ENCODE results near the gene PDIA5.

Gene PDIA5

DNA sequence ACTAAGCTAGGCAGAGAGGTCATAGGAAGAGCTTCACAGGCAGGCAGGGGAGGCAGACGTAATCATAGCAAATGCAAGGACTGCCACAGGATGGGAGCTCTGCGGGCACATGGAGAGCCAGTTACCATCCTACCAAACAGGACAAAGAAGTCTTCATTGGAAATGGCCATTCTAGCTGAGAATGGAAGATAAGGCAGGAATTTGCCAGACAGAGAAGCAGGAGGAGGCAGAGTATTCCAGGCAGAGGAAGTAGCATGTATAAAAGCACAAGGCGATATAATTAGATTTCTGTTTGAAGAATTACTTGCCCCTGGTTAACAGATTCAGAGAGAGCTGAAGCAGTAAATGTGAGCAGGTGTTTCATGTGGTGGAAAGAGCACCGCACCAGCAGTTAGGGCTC is 35.8 kb upstream of the PDIA5 start:
- no peak for DNase-seq
- no peak overlapping the region for H3K27ac Mint-ChIP-seq
- H3K27me3 Mint-ChIP-seq = peaks cover 17% of the 10 kb centered on the region
- H3K36me3 Mint-ChIP-seq = no peaks in the 10 kb centered on the region
- CTCF ChIA-PET = interaction anchor here (0.7 to 5.5 kb wide), 5 partner anchors 11 to 276 kb away, joined by 3 to 51 read pairs (median 3); no protein-coding TSS in a partner anchor
- no peak overlapping the region for H3K4me3 Mint-ChIP-seq
- no peaks in the 10 kb centered on the region for H3K9me3 Mint-ChIP-seq
- peaks cover 14% of the 10 kb centered on the region for H3K4me1 Mint-ChIP-seq

DNA sequence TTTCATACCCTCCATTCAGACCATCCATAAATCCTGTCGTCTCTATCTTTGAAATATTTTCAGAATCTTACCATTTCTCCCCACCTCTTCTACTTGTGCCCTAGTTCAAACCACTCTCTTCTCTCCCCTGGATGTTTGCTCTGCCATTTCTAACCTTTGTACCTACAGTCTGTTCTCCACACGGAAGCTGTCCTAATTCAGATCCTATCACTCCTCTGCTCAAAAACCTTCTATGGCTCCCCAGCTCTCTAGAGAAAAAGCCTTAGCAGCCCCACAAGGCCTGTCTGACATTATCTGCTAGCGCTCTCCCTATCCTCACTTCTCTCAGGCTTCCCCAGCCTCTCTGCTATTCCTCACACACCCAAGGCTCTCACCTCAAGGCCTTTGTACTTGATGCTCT is 34.8 kb upstream of the PDIA5 start:
- Mint-ChIP-seq H3K4me1 (peaks cover 8% of the 10 kb centered on the region), H3K27ac (no peak overlapping the region), H3K9me3 (no peaks in the 10 kb centered on the region), H3K27me3 (peaks cover 19% of the 10 kb centered on the region), H3K4me3 (no peak overlapping the region), H3K36me3 (no peaks in the 10 kb centered on the region)
- DNase-seq = no peak
- CTCF ChIA-PET = interaction anchor here (1.0 to 5.5 kb wide), 3 partner anchors 10 to 87 kb away, joined by 3 to 51 read pairs (median 3); no protein-coding TSS in a partner anchor

DNA sequence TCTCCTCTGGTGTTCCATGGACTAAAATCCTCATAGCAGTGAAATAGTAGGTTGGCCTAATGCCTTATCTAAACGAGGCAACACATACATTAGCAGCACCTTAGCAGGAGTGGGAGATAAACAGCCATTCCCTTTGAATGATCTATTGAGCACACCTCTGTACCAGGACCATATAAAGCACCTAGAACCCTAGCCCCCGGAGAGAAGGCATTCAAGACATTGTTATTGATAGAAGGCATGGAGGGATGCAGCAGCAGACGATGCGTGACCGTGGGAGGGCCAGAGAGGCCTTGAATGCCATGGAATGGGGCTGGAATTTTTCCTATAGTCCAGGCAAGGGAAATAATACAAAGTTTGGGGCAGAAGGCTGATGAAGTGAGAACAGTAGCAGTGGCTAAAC is 32.7 kb upstream of the PDIA5 start:
- DNase-seq = no peak
- CTCF ChIA-PET = no interaction called here
- Mint-ChIP-seq H3K27ac (no peak overlapping the region), H3K4me1 (no peaks in the 10 kb centered on the region), H3K36me3 (no peaks in the 10 kb centered on the region), H3K4me3 (no peak overlapping the region), H3K27me3 (peaks cover 39% of the 10 kb centered on the region), H3K9me3 (no peaks in the 10 kb centered on the region)

DNA sequence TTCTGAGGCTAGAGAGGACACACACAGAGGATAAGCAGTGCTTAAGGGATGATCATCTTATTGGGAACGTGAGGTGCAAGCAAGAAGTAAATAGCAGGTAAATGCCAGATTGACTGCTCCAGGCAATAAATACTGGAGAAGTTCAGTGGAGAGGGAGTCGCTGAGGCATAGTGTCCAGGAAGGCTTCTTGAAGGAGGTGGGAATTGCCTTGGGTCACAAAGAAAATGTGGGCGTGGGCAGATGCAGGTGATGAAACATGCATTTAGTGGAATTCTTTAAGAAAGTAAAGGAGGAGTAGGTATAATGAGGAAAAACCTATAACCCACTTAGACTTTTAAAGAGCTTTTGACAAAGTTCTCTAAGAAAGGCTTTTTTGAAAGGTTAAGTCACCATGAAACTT is 31.8 kb upstream of the PDIA5 start:
- Mint-ChIP-seq H3K36me3 (no peaks in the 10 kb centered on the region), H3K27me3 (peaks cover 47% of the 10 kb centered on the region), H3K4me1 (no peaks in the 10 kb centered on the region), H3K4me3 (no peak overlapping the region), H3K9me3 (no peaks in the 10 kb centered on the region), H3K27ac (no peak overlapping the region)
- CTCF ChIA-PET = no interaction called here
- no peak for DNase-seq

DNA sequence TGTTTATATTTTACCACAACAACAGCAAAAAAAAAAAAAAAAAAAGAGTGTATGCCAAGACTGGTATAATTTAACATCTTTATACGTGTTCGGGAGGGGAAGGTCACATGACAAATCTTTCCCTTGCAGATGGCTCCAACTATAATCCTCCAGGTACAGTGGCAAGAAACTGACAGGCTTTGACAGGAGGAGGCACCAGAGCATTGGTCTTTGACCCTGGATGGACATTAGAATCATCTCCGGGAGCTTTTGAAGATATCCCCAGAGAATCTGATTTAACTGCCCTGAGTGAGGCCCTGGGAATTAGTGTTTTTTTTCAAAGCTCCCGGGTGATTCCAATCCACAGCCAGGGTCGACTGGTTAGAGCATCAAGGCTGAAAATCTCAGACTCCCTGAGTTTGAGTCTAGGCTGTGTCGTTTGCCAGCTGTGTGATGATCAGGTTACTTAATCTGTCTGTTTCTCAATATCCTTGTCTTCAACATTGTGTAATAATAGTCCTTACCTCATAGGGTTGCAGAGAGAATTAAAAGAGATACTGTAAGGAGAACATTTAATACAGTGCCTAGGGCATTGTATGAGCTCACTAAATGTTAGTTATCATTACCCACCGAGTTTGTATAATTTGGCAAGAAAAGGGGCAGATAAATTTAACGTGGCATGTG is 30.3 kb upstream of the PDIA5 start:
- no peaks in the 10 kb centered on the region for H3K9me3 Mint-ChIP-seq
- H3K27me3 Mint-ChIP-seq = peaks cover 54% of the 10 kb centered on the region
- CTCF ChIA-PET = no interaction called here

DNA sequence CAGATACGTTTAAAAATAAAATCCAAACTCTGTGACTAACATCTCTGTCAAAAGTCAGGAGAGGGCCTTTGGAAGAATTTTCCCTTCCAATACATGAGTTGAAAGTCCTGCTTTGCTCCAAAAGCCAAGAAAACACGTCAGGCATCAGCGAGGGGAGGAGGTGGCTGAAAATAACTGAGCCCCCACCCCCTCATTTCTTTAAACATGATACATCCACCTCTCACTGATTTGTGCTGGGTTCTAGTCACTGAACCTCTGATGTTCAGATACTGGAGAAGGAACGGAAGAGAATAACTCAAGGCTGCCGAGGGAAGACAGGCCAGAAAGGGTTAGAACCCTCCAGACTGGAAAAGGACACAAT is 29.8 kb upstream of the PDIA5 start:
- H3K27me3 Mint-ChIP-seq = peaks cover 58% of the 10 kb centered on the region
- H3K4me3 Mint-ChIP-seq = no peak overlapping the region
- H3K36me3 Mint-ChIP-seq = no peaks in the 10 kb centered on the region
- no peaks in the 10 kb centered on the region for H3K9me3 Mint-ChIP-seq
- CTCF ChIA-PET = no interaction called here
- no peak overlapping the region for H3K27ac Mint-ChIP-seq
- H3K4me1 Mint-ChIP-seq = no peaks in the 10 kb centered on the region
- no peak for DNase-seq

More for the DNA sequence above, 30.3 kb upstream of the PDIA5 start:
- DNase-seq = no peak
- no peaks in the 10 kb centered on the region for H3K36me3 Mint-ChIP-seq
- no peak overlapping the region for H3K4me3 Mint-ChIP-seq
- H3K27ac Mint-ChIP-seq = no peak overlapping the region
- no peaks in the 10 kb centered on the region for H3K4me1 Mint-ChIP-seq

DNA sequence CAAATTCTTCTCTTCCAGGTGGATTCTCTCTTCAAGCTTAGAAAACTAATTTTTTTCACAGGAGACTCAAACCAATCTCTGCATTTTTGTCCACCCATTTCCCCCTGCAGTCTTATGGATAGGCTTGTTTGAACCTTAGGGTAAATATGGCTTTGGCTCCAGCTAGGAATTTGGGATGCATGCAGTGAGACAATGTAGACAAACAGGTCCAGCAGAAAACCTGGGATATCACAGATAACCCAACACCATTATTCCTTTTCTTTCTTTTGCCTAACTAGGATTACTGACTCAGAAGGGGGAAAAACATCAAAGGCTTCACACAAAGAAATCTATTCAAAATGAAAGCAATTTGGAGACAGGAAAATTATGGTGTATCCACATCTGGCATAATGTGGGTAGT is 28.1 kb upstream of the PDIA5 start:
- no peaks in the 10 kb centered on the region for H3K9me3 Mint-ChIP-seq
- H3K4me1 Mint-ChIP-seq = no peaks in the 10 kb centered on the region
- no peak overlapping the region for H3K4me3 Mint-ChIP-seq
- no peak for DNase-seq
- no peaks in the 10 kb centered on the region for H3K36me3 Mint-ChIP-seq
- CTCF ChIA-PET = no interaction called here
- peaks cover 50% of the 10 kb centered on the region for H3K27me3 Mint-ChIP-seq
- no peak overlapping the region for H3K27ac Mint-ChIP-seq

DNA sequence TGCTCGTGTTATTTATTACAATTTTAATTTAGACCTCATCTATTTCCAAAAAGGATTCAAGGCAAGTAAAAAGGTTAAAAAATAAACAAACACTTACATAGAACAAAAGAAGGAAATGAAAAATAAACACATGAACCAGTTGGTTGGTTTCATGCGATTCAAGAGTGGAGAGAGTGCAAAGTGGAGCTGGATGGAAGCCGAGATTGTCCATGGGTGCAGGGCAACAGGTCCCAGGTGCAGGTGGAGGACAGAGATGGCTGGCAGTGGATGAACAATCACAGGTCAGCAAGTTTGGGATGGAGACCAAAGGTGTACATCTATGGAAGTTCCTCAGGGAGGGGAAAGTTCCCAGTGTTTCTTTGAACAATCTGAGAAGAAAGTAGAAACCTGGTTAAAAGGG is 27.6 kb upstream of the PDIA5 start:
- Mint-ChIP-seq H3K27me3 (peaks cover 50% of the 10 kb centered on the region), H3K36me3 (no peaks in the 10 kb centered on the region), H3K4me3 (no peak overlapping the region), H3K4me1 (no peaks in the 10 kb centered on the region), H3K9me3 (no peaks in the 10 kb centered on the region), H3K27ac (no peak overlapping the region)
- no peak for DNase-seq
- CTCF ChIA-PET = no interaction called here

DNA sequence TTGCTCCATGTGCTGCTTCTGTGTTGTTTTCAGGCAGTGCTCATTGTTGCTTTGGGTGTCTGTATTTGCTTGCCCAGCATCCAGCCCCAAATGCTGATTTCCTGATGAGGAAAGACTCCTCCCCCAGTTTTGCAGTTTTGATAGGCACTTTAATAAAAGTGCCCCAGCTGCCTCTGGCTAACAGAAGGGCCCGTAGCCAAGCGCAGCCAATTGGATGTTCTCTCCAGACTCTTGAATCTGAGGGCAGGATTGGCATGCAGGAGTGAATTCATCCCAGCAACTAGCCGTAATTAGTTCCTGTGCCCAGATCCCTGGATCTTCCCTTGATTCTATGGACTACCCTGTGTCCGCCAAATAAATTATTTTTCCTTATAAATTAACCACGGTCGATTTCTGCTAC is 24.4 kb upstream of the PDIA5 start:
- Mint-ChIP-seq H3K4me3 (no peak overlapping the region), H3K4me1 (no peaks in the 10 kb centered on the region), H3K36me3 (no peaks in the 10 kb centered on the region), H3K27me3 (peaks cover 44% of the 10 kb centered on the region), H3K27ac (no peak overlapping the region), H3K9me3 (no peaks in the 10 kb centered on the region)
- CTCF ChIA-PET = interaction anchor here (1.2 kb wide), 1 partner anchor 11 kb away, joined by 3 read pairs; no protein-coding TSS in a partner anchor
- DNase-seq = no peak

DNA sequence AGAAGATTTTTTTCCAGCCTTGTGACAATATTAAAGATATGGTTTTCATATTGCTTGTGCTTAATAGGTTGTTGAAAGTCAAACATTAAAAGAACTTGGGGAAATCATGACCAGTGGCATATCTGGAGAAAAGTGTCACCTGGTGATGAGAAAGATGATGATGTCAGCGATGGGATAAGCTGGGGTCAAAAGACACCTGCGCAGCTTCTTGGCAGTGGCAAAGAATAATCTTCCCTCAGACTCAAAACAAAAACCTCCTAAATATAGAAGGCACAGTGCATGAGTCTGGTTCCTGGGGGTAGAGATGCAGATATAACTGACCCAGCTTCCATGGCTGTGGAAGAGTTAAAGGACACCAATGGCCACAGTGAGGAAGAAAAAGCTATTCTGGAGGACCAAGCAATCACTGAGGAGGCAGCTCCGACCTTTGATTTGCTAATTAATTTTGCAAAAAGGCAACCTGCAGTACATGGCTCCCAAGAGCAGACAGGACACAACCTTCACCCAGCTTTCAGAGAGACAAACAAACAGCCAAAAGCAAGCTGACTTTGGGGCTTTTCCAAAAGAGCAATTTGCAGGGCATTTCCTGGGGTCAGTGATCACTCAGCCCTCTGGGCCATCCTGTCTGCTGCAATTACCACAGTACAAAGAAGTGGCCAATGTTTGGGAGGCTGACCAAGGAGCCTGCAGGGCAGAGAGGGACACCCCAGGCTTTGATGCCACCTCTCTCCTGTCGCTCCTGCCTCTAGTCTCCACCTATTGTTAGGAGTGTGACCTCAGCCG is 21.7 kb upstream of the PDIA5 start:
- H3K9me3 Mint-ChIP-seq = no peaks in the 10 kb centered on the region
- H3K27me3 Mint-ChIP-seq = peaks cover 30% of the 10 kb centered on the region
- H3K27ac Mint-ChIP-seq = no peak overlapping the region
- H3K36me3 Mint-ChIP-seq = no peaks in the 10 kb centered on the region
- H3K4me1 Mint-ChIP-seq = no peaks in the 10 kb centered on the region
- H3K4me3 Mint-ChIP-seq = no peak overlapping the region
- CTCF ChIA-PET = no interaction called here
- no peak for DNase-seq

DNA sequence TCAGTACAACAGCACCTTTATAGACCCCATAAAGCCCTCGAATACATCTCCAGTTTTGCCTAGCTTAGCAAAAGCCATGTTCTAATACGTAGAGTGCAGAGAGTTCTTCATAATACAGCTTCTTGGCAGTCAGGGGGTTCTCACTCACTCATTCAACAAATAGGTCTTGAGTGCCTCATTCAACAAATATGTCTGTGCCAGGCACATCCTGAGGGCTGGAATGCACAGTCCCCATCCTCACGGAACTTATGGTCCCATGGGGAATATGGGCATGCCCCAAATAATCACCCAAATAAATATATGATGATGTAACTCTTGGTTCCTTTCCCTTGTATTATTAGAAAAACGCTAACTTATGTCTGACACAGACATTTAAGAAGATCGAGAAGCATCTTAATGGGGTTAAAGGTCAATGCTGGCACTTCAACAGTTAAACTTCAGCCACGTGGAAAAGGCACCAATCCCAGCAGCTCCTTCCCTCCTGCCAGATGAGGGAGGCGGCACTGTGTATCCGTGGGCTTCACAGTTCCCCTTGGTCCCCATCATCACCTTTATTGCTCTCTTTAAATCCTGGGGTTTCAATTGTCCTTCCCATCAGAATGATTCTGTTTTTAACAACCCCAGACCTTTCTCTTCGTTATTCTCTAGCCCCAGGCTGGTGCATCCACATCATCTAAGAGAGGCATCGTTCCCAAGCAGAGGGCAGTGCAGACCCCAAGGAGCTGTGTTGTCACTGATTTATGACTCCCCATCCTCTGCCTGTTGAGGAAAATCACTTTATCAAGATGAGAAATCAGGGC is 20.4 kb upstream of the PDIA5 start:
- Mint-ChIP-seq H3K27me3 (peaks cover 31% of the 10 kb centered on the region), H3K4me1 (no peaks in the 10 kb centered on the region), H3K36me3 (no peaks in the 10 kb centered on the region), H3K9me3 (no peaks in the 10 kb centered on the region), H3K4me3 (no peak overlapping the region), H3K27ac (no peak overlapping the region)
- no peak for DNase-seq
- CTCF ChIA-PET = no interaction called here

DNA sequence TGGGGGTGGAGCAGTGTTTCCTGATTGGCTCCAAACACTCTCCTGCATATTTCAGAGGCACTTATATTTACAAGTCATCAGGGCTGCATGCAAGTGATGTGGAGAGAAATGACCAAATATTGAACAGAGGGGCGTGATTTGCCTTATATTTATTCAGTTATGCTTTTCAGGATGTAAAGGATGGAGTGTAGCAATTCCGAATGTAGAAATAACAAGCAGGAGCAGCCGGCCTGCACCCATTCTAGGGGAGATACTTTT is 19.8 kb upstream of the PDIA5 start:
- Mint-ChIP-seq H3K36me3 (no peaks in the 10 kb centered on the region), H3K27ac (no peak overlapping the region), H3K4me1 (no peaks in the 10 kb centered on the region), H3K9me3 (no peaks in the 10 kb centered on the region), H3K27me3 (peaks cover 26% of the 10 kb centered on the region), H3K4me3 (no peak overlapping the region)
- CTCF ChIA-PET = no interaction called here
- DNase-seq = no peak

DNA sequence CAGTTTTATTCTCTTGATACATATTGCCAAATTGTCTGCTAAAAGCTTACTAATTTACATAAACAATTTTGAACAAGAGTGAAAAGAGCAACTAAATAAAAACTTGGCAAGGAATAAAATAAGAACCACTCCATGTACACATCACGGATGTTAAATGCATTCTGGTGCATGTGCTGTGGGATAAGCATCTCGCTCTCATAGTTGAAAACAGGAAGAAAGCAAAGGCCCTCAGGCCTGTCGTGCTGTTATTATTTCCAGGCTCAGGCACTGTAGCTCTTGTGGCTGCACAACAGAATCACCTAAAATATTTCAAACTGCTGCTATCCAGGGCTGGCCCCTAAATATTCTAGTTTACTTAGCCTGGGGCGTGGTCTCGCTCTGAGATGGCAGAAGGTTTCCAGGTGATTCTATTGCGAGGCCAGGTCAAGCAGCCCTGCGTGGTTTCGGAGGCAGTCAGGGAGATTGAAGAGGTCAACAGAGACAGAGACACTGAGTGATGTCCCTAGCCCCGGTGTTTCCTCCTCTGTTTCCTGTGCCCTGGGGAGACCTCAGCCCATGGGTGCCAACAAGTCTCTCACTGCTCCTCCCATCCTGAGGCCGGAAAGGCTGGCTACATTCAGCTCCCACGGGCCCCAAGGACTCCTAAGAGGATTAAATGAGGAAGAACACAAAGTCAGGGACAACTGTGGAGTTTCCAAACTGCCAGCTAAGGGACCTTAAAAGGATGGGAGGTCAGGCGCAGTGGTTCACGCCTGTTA is 18.2 kb upstream of the PDIA5 start:
- Mint-ChIP-seq H3K4me1 (no peaks in the 10 kb centered on the region), H3K36me3 (no peaks in the 10 kb centered on the region), H3K4me3 (no peak overlapping the region), H3K9me3 (no peaks in the 10 kb centered on the region), H3K27me3 (peaks cover 36% of the 10 kb centered on the region), H3K27ac (no peak overlapping the region)
- CTCF ChIA-PET = interaction anchor here (1.0 kb wide), 1 partner anchor 18 kb away, joined by 4 read pairs; no protein-coding TSS in a partner anchor
- DNase-seq = no peak

DNA sequence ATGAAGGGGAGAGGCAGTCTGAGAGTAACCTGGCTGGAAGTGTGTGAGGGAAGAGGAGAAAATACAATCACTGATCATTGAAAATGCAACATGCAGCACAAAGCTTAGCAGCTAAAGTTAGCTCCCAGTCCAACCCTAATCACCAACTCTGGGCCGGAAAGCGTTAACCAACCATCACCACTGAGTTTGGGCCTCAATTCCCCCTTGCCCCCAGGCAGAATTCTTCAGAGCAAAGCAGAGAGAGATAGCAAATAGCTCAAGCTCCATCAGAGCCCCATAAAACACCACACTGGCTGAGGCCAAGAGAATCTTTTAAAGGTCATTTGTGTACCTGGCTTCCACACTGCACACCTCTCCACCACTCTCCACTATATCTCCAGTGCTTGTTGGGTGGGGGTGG is 16.2 kb upstream of the PDIA5 start:
- no peak for DNase-seq
- no peaks in the 10 kb centered on the region for H3K4me1 Mint-ChIP-seq
- H3K36me3 Mint-ChIP-seq = no peaks in the 10 kb centered on the region
- CTCF ChIA-PET = no interaction called here
- no peaks in the 10 kb centered on the region for H3K9me3 Mint-ChIP-seq
- no peak overlapping the region for H3K27ac Mint-ChIP-seq
- peaks cover 48% of the 10 kb centered on the region for H3K27me3 Mint-ChIP-seq
- no peak overlapping the region for H3K4me3 Mint-ChIP-seq
